NCI-H187 treated with DMSO at 0.1 percent for 48 hours (cell line): ENCODE data around the gene CYB5D1.

Experiments
- DNase-seq: peaks from one replicate; lab custom pipeline; 2025; lab: John Stamatoyannopoulos, UW

Gene CYB5D1

DNA sequence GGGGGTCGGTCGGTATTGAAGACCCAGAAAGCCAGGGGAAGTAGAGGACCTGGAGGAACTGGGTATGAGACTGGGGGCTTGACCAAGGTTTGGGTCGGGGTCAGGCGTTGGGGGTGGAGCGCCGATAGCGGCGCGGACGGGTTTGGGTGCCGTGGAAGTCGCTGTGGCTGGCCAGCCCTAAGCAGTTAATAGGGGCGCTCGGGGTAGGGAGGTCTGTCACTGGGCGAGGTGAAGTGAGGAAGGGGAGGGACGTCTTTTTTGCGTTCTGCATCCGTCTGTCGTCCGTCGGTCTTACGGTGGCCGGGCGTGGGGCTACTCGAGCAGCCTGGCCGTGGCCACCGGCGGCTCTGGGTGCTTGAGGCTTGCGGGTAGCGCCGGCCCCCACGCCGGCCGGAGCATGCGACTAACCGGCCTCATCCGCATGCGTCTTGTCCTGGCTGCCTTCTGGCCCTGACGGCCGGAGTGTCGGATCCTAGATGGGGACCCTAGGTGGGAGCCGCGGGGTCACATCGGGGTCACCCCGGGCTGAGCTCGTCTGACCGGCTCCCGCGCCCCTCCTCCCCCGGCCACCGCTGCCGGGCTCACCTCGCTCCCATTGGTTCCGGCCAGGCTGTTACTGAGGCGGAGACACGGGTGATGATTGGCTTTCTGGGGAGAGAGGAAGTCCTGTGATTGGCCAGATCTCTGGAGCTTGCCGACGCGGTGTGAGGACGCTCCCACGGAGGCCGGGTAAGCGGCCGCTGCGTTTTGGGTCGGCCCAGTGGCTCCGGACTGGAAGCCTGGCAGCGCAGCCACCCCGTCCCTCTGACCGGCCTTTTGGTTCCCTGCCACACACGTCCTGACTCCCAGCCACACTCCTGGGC, 13.3 kb upstream of the CYB5D1 start:
- no peak for DNase-seq

DNA sequence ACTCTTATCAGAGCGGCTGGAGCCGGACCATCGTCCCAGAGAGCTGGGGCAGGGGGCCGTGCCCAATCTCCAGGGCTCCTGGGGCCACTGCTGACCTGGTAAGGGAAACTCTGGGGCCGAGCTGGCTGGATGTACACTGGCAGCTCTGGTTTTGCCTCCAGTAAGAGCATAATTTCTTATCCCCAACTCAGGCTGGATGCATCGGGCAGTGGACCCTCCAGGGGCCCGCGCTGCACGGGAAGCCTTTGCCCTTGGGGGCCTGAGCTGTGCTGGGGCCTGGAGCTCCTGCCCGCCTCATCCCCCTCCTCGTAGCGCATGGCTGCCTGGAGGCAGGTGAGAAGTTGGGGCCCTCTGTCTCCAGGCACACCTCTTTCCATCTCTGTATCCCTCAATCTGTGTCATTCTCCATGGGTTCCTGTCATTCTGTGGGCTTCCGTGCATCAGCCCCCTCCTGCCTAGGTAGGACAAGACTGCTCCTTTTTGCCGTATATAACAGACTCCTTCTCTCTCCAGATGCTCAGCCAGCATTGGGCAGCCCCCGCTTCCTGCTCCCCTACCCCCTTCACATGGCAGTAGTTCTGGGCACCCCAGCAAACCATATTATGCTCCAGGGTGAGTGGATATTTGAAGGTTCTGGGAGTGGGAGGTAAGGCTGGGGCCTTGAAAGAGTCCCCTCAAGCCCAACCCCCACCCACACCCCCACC, 12.3 kb upstream of the CYB5D1 start:
- DNase-seq = no peak

DNA sequence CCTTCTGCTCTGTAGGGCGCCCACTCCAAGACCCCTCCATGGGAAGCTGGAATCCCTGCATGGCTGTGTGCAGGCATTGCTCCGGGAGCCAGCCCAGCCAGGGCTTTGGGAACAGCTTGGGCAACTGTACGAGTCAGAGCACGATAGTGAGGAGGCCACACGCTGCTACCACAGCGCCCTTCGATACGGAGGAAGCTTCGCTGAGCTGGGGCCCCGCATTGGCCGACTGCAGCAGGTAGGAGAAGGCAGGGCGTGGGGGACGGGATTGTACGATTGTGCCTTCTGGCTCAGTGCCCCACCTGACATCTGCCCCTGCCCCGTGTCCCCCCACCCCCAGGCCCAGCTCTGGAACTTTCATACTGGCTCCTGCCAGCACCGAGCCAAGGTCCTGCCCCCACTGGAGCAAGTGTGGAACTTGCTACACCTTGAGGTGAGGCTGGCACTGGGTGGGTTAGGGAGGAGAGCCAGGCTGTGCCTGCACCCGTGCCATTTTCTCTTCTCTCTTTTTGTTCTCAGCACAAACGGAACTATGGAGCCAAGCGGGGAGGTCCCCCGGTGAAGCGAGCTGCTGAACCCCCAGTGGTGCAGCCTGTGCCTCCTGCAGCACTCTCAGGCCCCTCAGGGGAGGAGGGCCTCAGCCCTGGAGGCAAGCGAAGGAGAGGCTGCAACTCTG, 11.6 kb upstream of the CYB5D1 start:
- DNase-seq = no peak

DNA sequence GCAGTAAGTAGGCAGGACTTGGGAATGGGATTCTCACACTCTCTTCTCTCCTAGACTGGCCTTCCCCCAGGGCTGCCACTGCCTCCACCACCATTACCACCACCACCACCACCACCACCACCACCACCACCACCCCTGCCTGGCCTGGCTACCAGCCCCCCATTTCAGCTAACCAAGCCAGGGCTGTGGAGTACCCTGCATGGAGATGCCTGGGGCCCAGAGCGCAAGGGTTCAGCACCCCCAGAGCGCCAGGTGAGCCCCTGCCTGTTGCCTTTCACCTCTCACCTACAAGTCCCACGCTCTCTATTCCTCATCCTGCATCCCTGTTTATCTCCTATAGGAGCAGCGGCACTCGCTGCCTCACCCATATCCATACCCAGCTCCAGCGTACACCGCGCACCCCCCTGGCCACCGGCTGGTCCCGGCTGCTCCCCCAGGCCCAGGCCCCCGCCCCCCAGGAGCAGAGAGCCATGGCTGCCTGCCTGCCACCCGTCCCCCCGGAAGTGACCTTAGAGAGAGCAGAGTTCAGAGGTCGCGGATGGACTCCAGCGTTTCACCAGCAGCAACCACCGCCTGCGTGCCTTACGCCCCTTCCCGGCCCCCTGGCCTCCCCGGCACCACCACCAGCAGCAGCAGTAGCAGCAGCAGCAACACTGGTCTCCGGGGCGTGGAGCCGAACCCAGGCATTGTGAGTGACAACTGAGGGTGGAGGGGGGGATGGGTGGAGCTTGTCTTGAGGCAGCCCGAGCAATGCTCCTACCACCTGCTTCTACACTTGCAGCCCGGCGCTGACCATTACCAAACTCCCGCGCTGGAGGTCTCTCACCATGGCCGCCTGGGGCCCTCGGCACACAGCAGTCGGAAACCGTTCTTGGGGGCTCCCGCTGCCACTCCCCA, 10.8 kb upstream of the CYB5D1 start:
- DNase-seq = no peak

DNA sequence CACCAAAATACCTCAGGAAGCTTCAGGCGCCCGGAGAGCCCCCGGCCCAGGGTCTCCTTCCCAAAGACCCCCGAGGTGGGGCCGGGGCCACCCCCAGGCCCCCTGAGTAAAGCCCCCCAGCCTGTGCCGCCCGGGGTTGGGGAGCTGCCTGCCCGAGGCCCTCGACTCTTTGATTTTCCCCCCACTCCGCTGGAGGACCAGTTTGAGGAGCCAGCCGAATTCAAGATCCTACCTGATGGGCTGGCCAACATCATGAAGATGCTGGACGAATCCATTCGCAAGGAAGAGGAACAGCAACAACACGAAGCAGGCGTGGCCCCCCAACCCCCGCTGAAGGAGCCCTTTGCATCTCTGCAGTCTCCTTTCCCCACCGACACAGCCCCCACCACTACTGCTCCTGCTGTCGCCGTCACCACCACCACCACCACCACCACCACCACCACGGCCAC, 9.6 kb upstream of the CYB5D1 start:
- DNase-seq = no peak

DNA sequence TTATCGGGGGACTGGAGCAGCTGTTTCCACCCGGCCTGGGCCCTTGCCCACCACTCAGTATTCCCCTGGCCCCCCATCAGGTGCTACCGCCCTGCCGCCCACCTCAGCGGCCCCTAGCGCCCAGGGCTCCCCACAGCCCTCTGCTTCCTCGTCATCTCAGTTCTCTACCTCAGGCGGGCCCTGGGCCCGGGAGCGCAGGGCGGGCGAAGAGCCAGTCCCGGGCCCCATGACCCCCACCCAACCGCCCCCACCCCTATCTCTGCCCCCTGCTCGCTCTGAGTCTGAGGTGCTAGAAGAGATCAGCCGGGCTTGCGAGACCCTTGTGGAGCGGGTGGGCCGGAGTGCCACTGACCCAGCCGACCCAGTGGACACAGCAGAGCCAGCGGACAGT, 9.1 kb upstream of the CYB5D1 start:
- DNase-seq = no peak

DNA sequence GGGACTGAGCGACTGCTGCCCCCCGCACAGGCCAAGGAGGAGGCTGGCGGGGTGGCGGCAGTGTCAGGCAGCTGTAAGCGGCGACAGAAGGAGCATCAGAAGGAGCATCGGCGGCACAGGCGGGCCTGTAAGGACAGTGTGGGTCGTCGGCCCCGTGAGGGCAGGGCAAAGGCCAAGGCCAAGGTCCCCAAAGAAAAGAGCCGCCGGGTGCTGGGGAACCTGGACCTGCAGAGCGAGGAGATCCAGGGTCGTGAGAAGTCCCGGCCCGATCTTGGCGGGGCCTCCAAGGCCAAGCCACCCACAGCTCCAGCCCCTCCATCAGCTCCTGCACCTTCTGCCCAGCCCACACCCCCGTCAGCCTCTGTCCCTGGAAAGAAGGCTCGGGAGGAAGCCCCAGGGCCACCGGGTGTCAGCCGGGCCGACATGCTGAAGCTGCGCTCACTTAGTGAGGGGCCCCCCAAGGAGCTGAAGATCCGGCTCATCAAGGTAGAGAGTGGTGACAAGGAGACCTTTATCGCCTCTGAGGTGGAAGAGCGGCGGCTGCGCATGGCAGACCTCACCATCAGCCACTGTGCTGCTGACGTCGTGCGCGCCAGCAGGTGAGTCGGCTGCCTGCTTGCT, 8.6 kb upstream of the CYB5D1 start:
- DNase-seq = no peak

DNA sequence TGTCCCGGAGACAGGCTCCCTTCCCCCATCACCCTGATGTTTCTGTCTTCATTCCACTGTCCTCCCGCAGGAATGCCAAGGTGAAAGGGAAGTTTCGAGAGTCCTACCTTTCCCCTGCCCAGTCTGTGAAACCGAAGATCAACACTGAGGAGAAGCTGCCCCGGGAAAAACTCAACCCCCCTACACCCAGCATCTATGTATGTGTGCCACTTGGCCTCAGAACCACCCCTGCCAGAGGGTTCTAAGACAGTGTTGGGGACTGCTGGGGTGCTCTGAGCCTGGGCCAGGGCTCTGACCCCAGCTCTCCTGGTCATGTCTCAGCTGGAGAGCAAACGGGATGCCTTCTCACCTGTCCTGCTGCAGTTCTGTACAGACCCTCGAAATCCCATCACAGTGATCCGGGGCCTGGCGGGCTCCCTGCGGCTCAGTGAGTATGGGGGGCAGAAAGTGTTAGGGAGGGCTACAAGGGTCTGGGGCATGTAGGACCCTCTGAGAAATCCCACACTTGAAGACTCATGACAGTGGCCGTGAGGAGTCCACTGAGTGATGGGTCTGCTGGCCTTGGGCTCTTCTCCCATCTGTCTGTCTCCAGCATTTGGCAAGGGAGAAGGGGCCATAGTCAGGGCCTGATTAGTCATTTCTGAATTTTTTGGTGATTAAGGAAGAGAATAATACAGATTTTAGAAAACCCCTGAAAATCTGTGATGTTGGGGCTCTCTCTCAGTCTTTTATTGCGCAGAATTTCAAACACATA, 7.9 kb upstream of the CYB5D1 start:
- DNase-seq = no peak

DNA sequence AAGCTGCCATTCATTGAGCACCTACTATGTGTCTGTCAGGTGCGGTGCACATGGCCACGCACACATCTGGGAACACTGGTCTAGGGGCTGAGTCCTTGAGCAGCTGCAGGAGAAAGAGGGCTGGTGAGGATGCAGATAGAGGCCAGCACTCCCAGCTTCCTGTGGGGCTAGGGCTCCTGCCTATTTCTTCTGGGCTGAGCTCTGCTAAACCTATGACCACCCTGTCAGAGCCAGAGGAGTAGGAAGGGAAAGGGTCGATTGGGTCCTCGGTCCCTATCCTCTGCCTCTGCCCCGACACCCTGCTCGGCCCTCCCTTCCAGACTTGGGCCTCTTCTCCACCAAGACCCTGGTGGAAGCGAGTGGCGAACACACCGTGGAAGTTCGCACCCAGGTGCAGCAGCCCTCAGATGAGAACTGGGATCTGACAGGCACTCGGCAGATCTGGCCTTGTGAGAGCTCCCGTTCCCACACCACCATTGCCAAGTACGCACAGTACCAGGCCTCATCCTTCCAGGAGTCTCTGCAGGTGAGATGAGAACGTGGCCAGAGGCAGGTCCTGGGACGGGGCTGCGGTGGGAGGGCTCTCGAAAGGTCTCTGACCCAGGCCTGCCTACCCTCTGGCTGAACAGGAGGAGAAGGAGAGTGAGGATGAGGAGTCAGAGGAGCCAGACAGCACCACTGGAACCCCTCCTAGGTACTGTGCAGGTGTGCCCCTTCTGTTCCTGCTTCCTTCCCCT, 6.9 kb upstream of the CYB5D1 start:
- DNase-seq = no peak

DNA sequence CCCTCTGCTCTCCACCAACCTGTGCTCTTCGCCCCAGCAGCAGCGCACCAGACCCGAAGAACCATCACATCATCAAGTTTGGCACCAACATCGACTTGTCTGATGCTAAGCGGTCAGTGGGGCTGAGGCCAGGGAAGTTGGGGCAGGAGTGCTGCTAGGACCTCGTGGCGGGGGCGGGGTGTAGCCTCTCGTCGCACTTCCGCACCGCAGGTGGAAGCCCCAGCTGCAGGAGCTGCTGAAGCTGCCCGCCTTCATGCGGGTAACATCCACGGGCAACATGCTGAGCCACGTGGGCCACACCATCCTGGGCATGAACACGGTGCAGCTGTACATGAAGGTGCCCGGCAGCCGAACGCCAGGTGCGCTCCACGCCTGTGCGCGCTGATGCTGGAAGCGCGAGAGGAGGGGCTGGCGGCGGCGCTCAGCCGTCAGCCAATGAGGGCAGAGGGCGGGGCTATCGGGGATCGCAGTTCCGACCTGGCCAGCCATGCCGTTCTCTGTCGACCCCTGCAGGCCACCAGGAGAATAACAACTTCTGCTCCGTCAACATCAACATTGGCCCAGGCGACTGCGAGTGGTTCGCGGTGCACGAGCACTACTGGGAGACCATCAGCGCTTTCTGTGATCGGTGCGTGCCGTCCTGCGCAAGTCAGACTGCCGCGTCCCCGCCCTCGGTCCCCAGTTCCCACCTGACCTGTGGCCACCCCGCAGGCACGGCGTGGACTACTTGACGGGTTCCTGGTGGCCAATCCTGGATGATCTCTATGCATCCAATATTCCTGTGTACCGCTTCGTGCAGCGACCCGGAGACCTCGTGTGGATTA, 6.2 kb upstream of the CYB5D1 start:
- DNase-seq = no peak

DNA sequence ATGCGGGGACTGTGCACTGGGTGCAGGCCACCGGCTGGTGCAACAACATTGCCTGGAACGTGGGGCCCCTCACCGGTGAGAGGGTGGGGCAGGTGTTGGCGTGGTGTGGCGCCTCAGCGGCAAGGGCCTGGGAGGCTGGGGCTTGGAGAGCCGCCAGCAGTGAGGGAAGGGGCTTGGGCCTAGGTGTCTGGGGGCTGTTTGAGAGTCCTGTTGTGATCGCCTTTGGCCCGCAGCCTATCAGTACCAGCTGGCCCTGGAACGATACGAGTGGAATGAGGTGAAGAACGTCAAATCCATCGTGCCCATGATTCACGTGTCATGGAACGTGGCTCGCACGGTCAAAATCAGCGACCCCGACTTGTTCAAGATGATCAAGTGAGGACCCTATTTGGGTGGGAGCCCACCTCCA, 5.5 kb upstream of the CYB5D1 start:
- DNase-seq = no peak

DNA sequence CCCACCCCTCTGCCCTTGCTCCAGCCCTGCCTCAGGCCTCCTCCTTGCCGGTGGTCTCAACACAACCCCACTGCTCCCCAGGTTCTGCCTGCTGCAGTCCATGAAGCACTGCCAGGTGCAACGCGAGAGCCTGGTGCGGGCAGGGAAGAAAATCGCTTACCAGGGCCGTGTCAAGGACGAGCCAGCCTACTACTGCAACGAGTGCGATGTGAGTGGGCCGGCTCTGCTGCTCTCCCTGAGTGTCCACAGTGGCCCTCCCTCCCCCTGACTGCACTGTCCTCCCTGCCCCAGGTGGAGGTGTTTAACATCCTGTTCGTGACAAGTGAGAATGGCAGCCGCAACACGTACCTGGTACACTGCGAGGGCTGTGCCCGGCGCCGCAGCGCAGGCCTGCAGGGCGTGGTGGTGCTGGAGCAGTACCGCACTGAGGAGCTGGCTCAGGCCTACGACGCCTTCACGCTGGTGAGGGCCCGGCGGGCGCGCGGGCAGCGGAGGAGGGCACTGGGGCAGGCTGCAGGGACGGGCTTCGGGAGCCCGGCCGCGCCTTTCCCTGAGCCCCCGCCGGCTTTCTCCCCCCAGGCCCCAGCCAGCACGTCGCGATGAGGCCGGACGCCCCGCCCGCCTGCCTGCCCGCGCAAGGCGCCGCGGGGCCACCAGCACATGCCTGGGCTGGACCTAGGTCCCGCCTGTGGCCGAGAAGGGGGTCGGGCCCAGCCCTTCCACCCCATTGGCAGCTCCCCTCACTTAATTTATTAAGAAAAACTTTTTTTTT, 4.7 kb upstream of the CYB5D1 start:
- no peak for DNase-seq

DNA sequence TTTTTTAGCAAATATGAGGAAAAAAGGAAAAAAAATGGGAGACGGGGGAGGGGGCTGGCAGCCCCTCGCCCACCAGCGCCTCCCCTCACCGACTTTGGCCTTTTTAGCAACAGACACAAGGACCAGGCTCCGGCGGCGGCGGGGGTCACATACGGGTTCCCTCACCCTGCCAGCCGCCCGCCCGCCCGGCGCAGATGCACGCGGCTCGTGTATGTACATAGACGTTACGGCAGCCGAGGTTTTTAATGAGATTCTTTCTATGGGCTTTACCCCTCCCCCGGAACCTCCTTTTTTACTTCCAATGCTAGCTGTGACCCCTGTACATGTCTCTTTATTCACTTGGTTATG, 4.1 kb upstream of the CYB5D1 start:
- no peak for DNase-seq

DNA sequence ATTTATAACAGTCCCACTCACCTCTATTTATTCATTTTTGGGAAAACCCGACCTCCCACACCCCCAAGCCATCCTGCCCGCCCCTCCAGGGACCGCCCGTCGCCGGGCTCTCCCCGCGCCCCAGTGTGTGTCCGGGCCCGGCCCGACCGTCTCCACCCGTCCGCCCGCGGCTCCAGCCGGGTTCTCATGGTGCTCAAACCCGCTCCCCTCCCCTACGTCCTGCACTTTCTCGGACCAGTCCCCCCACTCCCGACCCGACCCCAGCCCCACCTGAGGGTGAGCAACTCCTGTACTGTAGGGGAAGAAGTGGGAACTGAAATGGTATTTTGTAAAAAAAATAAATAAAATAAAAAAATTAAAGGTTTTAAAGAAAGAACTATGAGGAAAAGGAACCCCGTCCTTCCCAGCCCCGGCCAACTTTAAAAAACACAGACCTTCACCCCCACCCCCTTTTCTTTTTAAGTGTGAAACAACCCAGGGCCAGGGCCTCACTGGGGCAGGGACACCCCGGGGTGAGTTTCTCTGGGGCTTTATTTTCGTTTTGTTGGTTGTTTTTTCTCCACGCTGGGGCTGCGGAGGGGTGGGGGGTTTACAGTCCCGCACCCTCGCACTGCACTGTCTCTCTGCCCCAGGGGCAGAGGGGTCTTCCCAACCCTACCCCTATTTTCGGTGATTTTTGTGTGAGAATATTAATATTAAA, 3.6 kb upstream of the CYB5D1 start:
- DNase-seq = no peak

DNA sequence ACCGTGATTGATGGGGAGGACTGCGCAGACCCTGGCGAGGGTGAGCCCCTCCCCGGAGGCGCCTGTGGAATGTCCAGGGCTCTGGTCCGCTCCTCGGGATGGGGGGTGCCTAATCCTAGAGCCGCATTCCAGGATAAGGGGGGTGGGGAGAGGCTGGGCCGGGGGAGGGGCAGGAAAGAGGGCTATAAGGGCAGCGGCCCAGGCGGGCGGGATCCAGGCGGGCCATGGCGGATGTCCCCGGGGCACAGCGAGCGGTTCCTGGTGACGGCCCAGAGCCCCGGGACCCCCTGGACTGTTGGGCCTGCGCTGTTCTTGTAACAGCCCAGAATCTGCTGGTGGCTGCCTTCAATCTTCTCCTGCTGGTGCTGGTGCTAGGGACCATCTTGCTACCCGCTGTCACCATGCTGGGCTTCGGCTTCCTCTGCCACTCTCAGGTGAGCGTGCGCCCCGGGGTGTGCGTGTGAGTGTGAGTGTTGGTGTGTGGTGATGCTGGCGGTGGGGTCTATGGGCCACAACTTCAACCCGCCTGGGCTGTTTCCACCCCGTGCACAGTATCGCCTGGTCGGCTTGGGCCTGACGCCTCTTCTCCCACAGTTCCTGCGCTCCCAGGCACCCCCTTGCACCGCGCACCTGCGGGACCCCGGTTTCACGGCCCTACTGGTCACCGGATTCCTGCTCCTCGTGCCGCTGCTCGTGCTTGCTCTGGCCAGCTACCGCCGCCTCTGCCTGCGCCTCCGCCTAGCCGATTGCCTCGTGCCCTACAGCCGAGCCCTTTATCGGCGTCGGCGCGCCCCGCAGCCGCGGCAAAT, 2.7 kb upstream of the CYB5D1 start, which contains the start of gene TMEM88:
Gene TMEM88, plus strand, starts transcription at position 216 of the 809 bp plus-strand sequence. Its CDS starts 9 bp downstream, at position 225.
- no peak for DNase-seq

DNA sequence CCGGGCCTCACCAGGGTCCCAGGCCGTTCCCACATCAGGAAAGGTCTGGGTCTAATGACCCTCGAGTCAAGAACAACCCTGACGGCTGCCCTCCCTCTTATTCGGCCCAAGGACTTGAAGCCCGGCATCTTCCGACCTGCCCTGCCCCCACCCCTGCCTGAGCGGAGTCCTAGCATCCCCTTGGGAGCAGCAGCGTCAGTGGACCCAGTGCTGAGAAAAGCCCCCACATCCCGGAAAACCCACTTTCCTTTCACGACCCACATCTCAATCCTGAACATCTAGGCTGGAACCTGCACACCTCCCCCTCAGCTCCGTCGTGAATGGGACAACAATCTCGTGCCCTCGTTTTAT, 2.2 kb upstream of the CYB5D1 start:
- no peak for DNase-seq
